ENCODE data around the gene KLF12. TPM values are rescaled to one million over a fixed set of nuclear protein-coding genes. Genes with fewer than 3 reads are reported as not detected.

The KLF12 gene
- total RNA-seq, 5 donors from 2014 or later (not counting 1 experiment from before 2014, with no cell fraction given): 60.2 to 112 (median 64.7) TPM

DNA sequence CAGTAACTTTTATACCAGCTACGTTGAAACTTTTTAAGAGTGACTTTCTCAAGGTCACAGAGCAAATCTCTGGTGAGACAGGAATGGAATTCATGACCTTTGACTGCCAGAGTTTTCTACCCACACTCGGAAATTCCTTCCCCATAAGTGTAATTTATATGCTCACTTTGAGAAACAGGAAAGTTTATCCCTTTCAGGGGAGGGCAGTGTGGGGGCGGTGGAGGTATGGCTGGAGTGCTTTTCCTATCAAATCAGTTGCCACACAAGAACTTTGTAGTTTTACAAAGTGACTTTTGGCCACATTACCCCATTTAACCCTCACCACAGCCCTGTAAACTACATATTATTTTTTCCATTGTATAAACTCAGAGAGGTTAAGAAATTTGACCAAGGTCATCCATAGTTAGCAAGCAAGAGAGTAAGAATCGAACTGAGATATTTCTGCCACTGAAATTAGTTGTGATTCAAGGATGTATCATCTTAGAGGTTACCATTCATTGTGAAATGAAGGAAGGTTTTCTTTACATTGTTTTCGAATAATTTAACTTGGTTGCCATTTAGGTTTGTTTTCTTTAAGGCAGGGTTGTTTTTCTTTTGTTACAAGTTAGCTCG lies 5.9 kb downstream of the KLF12 start:
- Mint-ChIP-seq H3K4me1 (peaks cover 77 to 81% (median 79%) of the 10 kb centered on the region in 3 donors), H3K27ac (peak overlapping the region; percentile 88 to 92), H3K4me3 (peak overlapping the region; percentile 4 to 29 (median 21)), H3K27me3 (no peaks in the 10 kb centered on the region), H3K36me3 (no peaks in the 10 kb centered on the region), H3K9me3 (no peaks in the 10 kb centered on the region)
- no peak overlapping the region for H3K4me3 ChIP-seq (ENCODE audit: control insufficient read depth in 1 of 2, extremely low read depth in 1 of 2, low read length in 1 of 2)
- H3K9me3 ChIP-seq: no peaks in the 10 kb centered on the region
- POLR2A ChIA-PET: interaction anchor here in 1 of 2 donors (0.6 kb wide), 1 partner anchor 280 kb away, joined by 3 read pairs; no protein-coding TSS in a partner anchor
- H3K27me3 ChIP-seq (replicated peaks in 1 of 2; ENCODE audit: control insufficient read depth in 2 of 2, extremely low read depth in 1 of 2, insufficient read depth in 2 of 2, low read length in 1 of 2): no peaks in the 10 kb centered on the region
- CTCF ChIA-PET: interaction anchor here in 1 of 2 donors (0.6 kb wide), 1 partner anchor 159 kb away, joined by 6 read pairs; no protein-coding TSS in a partner anchor
- 60% methylated on average over 1 of the region's 6 CpGs for WGBS (ENCODE audit: insufficient coverage)
- no peak for ATAC-seq (replicated peaks in 1 of 4)
- DNase-seq: no peak
- peaks cover 26 to 27% of the 10 kb centered on the region in 2 experiments for H3K4me1 ChIP-seq (ENCODE audit: control insufficient read depth in 1 of 2, extremely low read depth in 1 of 2, insufficient read depth in 2 of 2, low read length in 2 of 2)
- H3K27ac ChIP-seq (ENCODE audit: low read length): peak overlapping the region; percentile 96
- no peaks in the 10 kb centered on the region for H3K36me3 ChIP-seq (ENCODE audit: control insufficient read depth in 2 of 2, extremely low read depth in 1 of 2, insufficient read depth in 1 of 2, low read length in 1 of 2)

DNA sequence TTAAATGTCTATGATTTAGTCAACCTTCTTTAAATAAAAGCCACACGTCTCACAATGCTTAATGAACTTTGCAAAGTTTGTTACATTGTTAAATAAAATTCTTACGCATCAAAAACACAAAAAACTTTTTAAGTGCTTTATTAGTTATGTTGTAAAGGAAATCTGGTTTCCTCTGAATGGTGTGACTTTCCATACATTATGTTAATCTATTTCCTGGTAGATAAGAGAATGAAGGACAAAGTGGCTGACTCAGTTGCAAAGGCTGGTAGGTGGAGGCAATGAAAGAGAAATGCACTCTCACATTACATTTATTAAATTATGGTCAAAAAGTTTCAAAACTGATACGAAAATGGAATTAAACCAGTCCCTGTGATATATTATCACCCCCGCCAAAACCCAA lies 15.9 kb downstream of the KLF12 start:
- peaks cover 2 to 11% of the 10 kb centered on the region in 2 experiments for H3K4me1 ChIP-seq (ENCODE audit: control insufficient read depth in 1 of 2, extremely low read depth in 1 of 2, insufficient read depth in 2 of 2, low read length in 2 of 2)
- Mint-ChIP-seq H3K4me1 (peaks cover 62 to 72% (median 70%) of the 10 kb centered on the region in 3 donors), H3K27ac (peak overlapping the region in 1 of 2 donors; percentile 17), H3K4me3 (no peak overlapping the region), H3K36me3 (peaks cover 55% of the 10 kb centered on the region), H3K9me3 (peaks cover 10 to 33% (median 19%) of the 10 kb centered on the region in 3 donors), H3K27me3 (no peaks in the 10 kb centered on the region)
- DNase-seq (no peak), ATAC-seq (replicated peaks in 1 of 4) (no peak)
- no peak overlapping the region for H3K4me3 ChIP-seq (ENCODE audit: control insufficient read depth in 1 of 2, extremely low read depth in 1 of 2, low read length in 1 of 2)
- WGBS (ENCODE audit: insufficient coverage): no CpG with 5 or more reads among the region's 4 CpGs
- H3K27me3 ChIP-seq (replicated peaks in 1 of 2; ENCODE audit: control insufficient read depth in 2 of 2, extremely low read depth in 1 of 2, insufficient read depth in 2 of 2, low read length in 1 of 2): no peaks in the 10 kb centered on the region
- POLR2A ChIA-PET: no interaction called here
- CTCF ChIA-PET: no interaction called here
- H3K27ac ChIP-seq (ENCODE audit: low read length): no peak overlapping the region
- peaks cover 0 to 14% of the 10 kb centered on the region in 2 donors for H3K36me3 ChIP-seq (ENCODE audit: control insufficient read depth in 2 of 2, extremely low read depth in 1 of 2, insufficient read depth in 1 of 2, low read length in 1 of 2)
- H3K9me3 ChIP-seq: peaks cover 4% of the 10 kb centered on the region

DNA sequence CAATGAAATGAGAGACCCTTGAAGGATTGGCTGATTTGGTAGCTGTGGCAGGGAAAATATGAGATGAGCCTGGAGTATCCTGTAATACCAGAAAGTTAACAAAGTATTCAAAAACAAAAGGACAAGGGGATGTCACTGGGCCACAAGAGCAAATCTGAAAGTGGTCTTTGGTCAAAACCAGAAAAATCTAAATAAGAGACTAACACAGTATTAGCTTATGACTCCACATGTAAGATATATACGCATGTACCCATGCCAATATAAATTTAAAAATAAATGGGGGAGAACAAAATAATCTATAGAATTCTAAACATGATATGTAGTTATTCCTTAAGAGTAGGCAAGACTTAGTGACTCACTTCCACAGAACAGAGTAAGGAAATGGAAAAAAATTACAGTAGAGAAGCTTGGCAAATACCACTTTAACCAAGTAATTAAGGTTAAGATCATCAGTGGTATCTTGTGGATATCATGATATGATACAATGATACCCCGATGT lies 16.9 kb downstream of the KLF12 start:
- Mint-ChIP-seq H3K36me3 (peaks cover 60% of the 10 kb centered on the region), H3K4me3 (no peak overlapping the region), H3K27ac (no peak overlapping the region), H3K4me1 (peaks cover 63 to 73% (median 71%) of the 10 kb centered on the region in 3 donors), H3K9me3 (peaks cover 10 to 33% (median 19%) of the 10 kb centered on the region in 3 donors), H3K27me3 (no peaks in the 10 kb centered on the region)
- no peak overlapping the region for H3K27ac ChIP-seq (ENCODE audit: low read length)
- no peaks in the 10 kb centered on the region for H3K27me3 ChIP-seq (replicated peaks in 1 of 2; ENCODE audit: control insufficient read depth in 2 of 2, extremely low read depth in 1 of 2, insufficient read depth in 2 of 2, low read length in 1 of 2)
- no peak for DNase-seq
- CTCF ChIA-PET: no interaction called here
- H3K9me3 ChIP-seq: peaks cover 4% of the 10 kb centered on the region
- no peak for ATAC-seq (replicated peaks in 1 of 4)
- H3K4me1 ChIP-seq (ENCODE audit: control insufficient read depth in 1 of 2, extremely low read depth in 1 of 2, insufficient read depth in 2 of 2, low read length in 2 of 2): peaks cover 0 to 16% of the 10 kb centered on the region in 2 experiments
- WGBS (ENCODE audit: insufficient coverage): no CpG with 5 or more reads among the region's 2 CpGs
- POLR2A ChIA-PET: interaction anchor here in 1 of 2 donors (0.6 kb wide), 1 partner anchor 46 kb away, joined by 3 read pairs; no protein-coding TSS in a partner anchor
- no peak overlapping the region for H3K4me3 ChIP-seq (ENCODE audit: control insufficient read depth in 1 of 2, extremely low read depth in 1 of 2, low read length in 1 of 2)
- peaks cover 0 to 14% of the 10 kb centered on the region in 2 donors for H3K36me3 ChIP-seq (ENCODE audit: control insufficient read depth in 2 of 2, extremely low read depth in 1 of 2, insufficient read depth in 1 of 2, low read length in 1 of 2)

DNA sequence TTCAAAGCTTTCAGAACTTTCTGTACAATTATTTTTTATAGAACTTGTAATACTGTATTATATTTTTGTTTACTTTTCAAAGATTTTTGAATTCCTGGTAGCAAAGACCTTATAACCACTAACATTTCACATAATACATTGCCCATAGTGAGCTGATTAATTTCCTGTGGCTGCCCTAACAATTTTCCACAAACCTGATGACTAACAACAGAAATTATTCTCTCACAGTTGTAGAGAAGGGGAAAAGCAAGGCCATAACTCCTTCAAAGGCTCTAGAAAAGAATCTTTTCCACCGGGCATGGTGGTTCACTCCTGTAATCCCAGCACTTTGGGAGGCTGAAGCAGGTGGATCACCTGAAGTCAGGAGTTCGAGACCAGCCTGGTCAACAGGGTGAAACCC lies 19.1 kb downstream of the KLF12 start:
- WGBS (ENCODE audit: insufficient coverage): no CpG with 5 or more reads among the region's 2 CpGs
- H3K4me3 ChIP-seq (ENCODE audit: control insufficient read depth in 1 of 2, extremely low read depth in 1 of 2, low read length in 1 of 2): no peak overlapping the region
- peaks cover 0 to 13% of the 10 kb centered on the region in 2 donors for H3K36me3 ChIP-seq (ENCODE audit: control insufficient read depth in 2 of 2, extremely low read depth in 1 of 2, insufficient read depth in 1 of 2, low read length in 1 of 2)
- CTCF ChIA-PET: interaction anchor here (0.7 kb wide), 2 partner anchors 10 to 14 kb away, joined by 3 to 6 read pairs; no protein-coding TSS in a partner anchor
- POLR2A ChIA-PET: interaction anchor here (0.6 to 0.7 kb wide), 2 partner anchors 24 to 35 kb away, joined by 3 read pairs; no protein-coding TSS in a partner anchor
- no peak overlapping the region for H3K27ac ChIP-seq (ENCODE audit: low read length)
- peak in 1 of 4 experiments; percentile 42 for ATAC-seq (replicated peaks in 1 of 4)
- no peaks in the 10 kb centered on the region for H3K27me3 ChIP-seq (replicated peaks in 1 of 2; ENCODE audit: control insufficient read depth in 2 of 2, extremely low read depth in 1 of 2, insufficient read depth in 2 of 2, low read length in 1 of 2)
- peaks cover 2% of the 10 kb centered on the region for H3K9me3 ChIP-seq
- Mint-ChIP-seq H3K4me3 (no peak overlapping the region), H3K9me3 (peaks cover 10 to 26% (median 19%) of the 10 kb centered on the region in 3 donors), H3K27ac (peak overlapping the region in 1 of 2 donors; percentile 61), H3K4me1 (peaks cover 56 to 78% (median 73%) of the 10 kb centered on the region in 3 donors), H3K36me3 (peaks cover 54% of the 10 kb centered on the region), H3K27me3 (no peaks in the 10 kb centered on the region)
- no peak for DNase-seq
- H3K4me1 ChIP-seq (ENCODE audit: control insufficient read depth in 1 of 2, extremely low read depth in 1 of 2, insufficient read depth in 2 of 2, low read length in 2 of 2): peaks cover 4 to 16% of the 10 kb centered on the region in 2 experiments

DNA sequence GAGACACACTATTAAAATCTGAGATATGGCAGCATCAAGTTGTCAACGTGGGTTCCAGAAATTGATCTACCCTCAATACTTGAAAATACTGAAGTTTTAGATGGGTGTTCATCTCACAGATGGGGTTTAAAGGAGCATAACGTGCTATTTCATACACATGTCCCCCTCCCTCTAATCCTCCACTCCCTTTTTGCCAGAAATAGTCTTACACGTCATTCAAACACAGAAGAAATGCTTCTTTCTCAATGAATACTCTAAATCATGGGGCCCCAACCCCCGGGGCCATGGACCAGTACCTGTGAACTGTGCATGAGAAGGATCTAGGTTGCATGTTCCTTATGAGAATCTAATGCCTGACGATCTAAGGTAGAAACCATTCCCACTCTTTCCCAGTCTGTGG lies 19.6 kb downstream of the KLF12 start:
- CTCF ChIA-PET: no interaction called here
- H3K4me3 Mint-ChIP-seq: no peak overlapping the region
- H3K4me1 Mint-ChIP-seq: peaks cover 61 to 83% (median 77%) of the 10 kb centered on the region in 3 donors
- no CpG with 5 or more reads among the region's 5 CpGs for whole genome bisulfite sequencing (ENCODE audit: insufficient coverage)
- Histone ChIP-seq H3K27ac (ENCODE audit: low read length) (no peak overlapping the region), H3K4me1 (ENCODE audit: control insufficient read depth in 1 of 2, extremely low read depth in 1 of 2, insufficient read depth in 2 of 2, low read length in 2 of 2) (peaks cover 4 to 19% of the 10 kb centered on the region in 2 experiments), H3K4me3 (ENCODE audit: control insufficient read depth in 1 of 2, extremely low read depth in 1 of 2, low read length in 1 of 2) (no peak overlapping the region), H3K36me3 (ENCODE audit: control insufficient read depth in 2 of 2, extremely low read depth in 1 of 2, insufficient read depth in 1 of 2, low read length in 1 of 2) (peaks cover 0 to 10% of the 10 kb centered on the region in 2 donors), H3K27me3 (replicated peaks in 1 of 2; ENCODE audit: control insufficient read depth in 2 of 2, extremely low read depth in 1 of 2, insufficient read depth in 2 of 2, low read length in 1 of 2) (no peaks in the 10 kb centered on the region), H3K9me3 (peaks cover 2% of the 10 kb centered on the region)
- peaks cover 52% of the 10 kb centered on the region for H3K36me3 Mint-ChIP-seq
- DNase-seq: no peak
- peaks cover 9 to 23% (median 17%) of the 10 kb centered on the region in 3 donors for H3K9me3 Mint-ChIP-seq
- POLR2A ChIA-PET: no interaction called here
- no peaks in the 10 kb centered on the region for H3K27me3 Mint-ChIP-seq
- H3K27ac Mint-ChIP-seq: peak overlapping the region in 1 of 2 donors; percentile 61
- no peak for ATAC-seq (replicated peaks in 1 of 4)

DNA sequence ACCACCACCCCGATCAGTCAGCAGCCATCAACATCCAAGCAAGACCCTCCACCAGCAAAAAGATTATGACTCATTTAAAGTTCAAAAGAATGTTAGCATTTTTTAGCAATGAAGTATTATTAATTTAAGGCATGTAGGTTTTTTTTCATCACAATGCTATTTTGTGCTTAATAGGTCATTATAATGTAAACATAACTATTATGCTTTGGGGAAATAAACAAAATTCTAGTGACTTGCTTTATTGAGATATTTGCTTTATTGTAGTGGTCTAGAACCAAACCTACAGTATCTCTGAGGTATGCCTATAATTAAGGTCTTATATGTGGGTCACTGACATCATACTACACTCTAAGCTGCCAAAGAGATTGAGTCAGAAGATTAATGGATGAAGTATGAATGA lies 20.0 kb downstream of the KLF12 start:
- Histone ChIP-seq H3K9me3 (peaks cover 2% of the 10 kb centered on the region), H3K36me3 (ENCODE audit: control insufficient read depth in 2 of 2, extremely low read depth in 1 of 2, insufficient read depth in 1 of 2, low read length in 1 of 2) (peaks cover 0 to 7% of the 10 kb centered on the region in 2 donors), H3K27me3 (replicated peaks in 1 of 2; ENCODE audit: control insufficient read depth in 2 of 2, extremely low read depth in 1 of 2, insufficient read depth in 2 of 2, low read length in 1 of 2) (no peaks in the 10 kb centered on the region), H3K27ac (ENCODE audit: low read length) (no peak overlapping the region), H3K4me1 (ENCODE audit: control insufficient read depth in 1 of 2, extremely low read depth in 1 of 2, insufficient read depth in 2 of 2, low read length in 2 of 2) (peaks cover 4 to 19% of the 10 kb centered on the region in 2 experiments), H3K4me3 (ENCODE audit: control insufficient read depth in 1 of 2, extremely low read depth in 1 of 2, low read length in 1 of 2) (no peak overlapping the region)
- Mint-ChIP-seq H3K9me3 (peaks cover 5 to 19% (median 12%) of the 10 kb centered on the region in 3 donors), H3K27ac (peak overlapping the region; percentile 29 to 77), H3K36me3 (peaks cover 47% of the 10 kb centered on the region), H3K27me3 (no peaks in the 10 kb centered on the region), H3K4me1 (peaks cover 63 to 82% (median 77%) of the 10 kb centered on the region in 3 donors), H3K4me3 (no peak overlapping the region)
- CTCF ChIA-PET: no interaction called here
- no CpG with 5 or more reads among the region's 1 CpG for WGBS (ENCODE audit: insufficient coverage)
- POLR2A ChIA-PET: no interaction called here
- no peak for DNase-seq
- ATAC-seq (replicated peaks in 1 of 4): no peak

Data from T-cell (primary cell).